Muscle layer of colon (tissue), 2 donors: ENCODE measurements around the gene FCGR1A.
"Not testable (repeated sequence)": the region's sequence is repeated elsewhere in the genome, so short reads cannot be mapped to it uniquely, and the experiment has no call there.

Experiments
- H3K27ac ChIP-seq: one replicate; pipeline ENCODE4 v1.7.0; 2013; ENCODE audit warnings: low read depth, mild to moderate bottlenecking, low read length, moderate library complexity
- H3K27me3 ChIP-seq, 2 donors: one replicate each; pipeline ENCODE4 v1.7.0; 2013; ENCODE audit warnings: low read length in 2 of 2, mild to moderate bottlenecking in 2 of 2; ENCODE audit not compliant: insufficient read depth in 2 of 2, control insufficient read depth in 1 of 2
- H3K36me3 ChIP-seq: one replicate; pipeline ENCODE4 v1.7.0; 2013; ENCODE audit warnings: mild to moderate bottlenecking, low read length; ENCODE audit not compliant: insufficient read depth
- H3K4me1 ChIP-seq: one replicate; pipeline ENCODE4 v1.7.0; 2013; ENCODE audit warnings: mild to moderate bottlenecking, low read length; ENCODE audit not compliant: insufficient read depth
- H3K4me3 ChIP-seq, 2 donors: one replicate each; pipeline ENCODE4 v1.7.0; 2013; ENCODE audit warnings: low read length in 2 of 2, low read depth in 1 of 2, mild to moderate bottlenecking in 1 of 2, moderate library complexity in 1 of 2
- H3K9ac ChIP-seq: one replicate; pipeline ENCODE4 v1.7.0; 2013; ENCODE audit warnings: low read length
- H3K9me3 ChIP-seq: one replicate; pipeline ENCODE4 v1.7.0; 2013; ENCODE audit warnings: mild to moderate bottlenecking, low read length
- donor health status: abdominal sarcoma.
- donor health status: Adenocarcinoma of cecum.

Gene FCGR1A

DNA sequence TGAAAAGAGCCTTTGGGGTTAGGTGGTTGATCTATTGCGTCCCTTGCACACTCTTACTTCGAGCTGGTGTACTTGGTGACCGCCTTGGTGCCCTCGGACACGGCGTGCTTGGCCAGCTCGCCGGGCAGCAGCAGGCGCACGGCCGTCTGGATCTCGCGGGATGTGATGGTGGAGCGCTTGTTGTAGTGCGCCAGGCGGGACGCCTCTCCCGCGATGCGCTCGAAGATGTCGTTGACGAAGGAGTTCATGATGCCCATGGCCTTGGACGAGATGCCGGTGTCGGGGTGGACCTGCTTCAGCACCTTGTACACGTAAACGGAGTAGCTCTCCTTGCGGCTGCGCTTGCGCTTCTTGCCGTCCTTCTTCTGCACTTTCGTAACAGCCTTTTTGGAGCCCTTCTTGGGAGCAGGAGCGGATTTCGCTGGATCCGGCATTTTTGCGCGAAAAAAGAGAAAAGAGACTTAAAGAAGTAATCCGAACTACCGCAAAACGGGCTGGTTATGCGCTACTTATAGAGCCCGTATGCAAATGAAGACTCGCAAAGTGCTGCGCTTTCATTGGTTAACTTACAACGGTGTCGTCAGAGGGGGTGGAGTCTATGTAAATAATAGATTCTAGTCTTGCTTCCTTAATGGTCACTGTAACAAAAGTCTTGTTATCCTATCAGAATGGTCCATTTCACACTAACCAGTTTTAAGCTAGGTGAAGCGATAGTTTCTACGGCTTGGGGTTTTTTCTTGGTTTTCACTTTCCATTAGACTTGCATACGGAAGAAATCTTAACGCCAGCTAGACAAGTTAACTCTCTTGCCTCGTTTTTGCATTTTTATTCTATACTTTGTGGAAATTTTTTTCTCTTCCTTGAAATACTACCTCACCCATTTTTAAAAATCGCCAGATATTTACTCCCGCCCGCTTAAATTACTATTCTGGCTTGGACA lies 29.7 kb downstream of the FCGR1A start:
- not testable (repeated sequence) for H3K36me3 ChIP-seq, H3K9me3 ChIP-seq, H3K27me3 ChIP-seq, H3K9ac ChIP-seq, H3K4me1 ChIP-seq
- Histone ChIP-seq H3K4me3 (peak overlapping the region; percentile 27 to 55), H3K27ac (peak overlapping the region; percentile 75)

DNA sequence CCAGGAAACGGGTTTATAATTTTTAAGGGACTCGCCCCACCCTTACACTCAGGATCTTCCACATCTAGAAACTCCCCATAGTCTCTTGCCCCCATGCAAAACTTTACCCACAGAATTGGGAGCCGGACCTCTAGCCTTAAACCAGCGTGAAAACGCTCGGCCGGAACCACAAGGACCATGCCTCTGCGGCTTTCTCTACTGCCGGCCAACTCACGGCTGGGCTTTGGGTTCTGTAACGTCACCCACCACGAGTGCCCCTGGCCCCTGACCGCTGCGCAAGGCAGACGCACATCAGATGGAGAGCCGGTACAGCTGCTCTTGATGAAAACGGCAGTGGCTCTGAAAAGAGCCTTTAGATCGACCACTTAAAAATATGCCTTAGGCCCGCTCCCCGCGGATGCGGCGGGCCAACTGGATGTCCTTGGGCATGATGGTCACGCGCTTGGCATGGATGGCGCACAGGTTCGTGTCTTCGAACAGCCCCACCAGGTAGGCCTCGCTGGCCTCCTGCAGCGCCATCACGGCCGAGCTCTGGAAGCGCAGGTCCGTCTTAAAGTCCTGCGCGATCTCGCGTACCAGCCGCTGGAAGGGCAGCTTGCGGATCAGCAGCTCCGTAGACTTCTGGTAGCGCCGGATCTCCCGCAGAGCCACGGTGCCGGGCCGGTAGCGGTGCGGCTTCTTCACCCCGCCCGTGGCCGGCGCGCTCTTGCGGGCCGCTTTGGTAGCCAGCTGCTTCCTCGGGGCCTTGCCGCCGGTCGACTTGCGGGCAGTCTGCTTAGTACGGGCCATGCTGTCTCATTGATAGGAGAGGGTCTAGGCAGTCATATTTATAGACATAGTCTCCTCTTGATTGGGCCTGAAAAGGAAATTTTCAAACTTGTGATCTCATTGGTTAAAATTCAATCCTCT lies 30.7 kb downstream of the FCGR1A start:
- H3K9me3 ChIP-seq, H3K36me3 ChIP-seq, H3K27me3 ChIP-seq, H3K9ac ChIP-seq, H3K4me1 ChIP-seq: not testable (repeated sequence)
- Histone ChIP-seq H3K27ac (peak overlapping the region; percentile 52), H3K4me3 (peak overlapping the region in 1 of 2 donors; percentile 55)

DNA sequence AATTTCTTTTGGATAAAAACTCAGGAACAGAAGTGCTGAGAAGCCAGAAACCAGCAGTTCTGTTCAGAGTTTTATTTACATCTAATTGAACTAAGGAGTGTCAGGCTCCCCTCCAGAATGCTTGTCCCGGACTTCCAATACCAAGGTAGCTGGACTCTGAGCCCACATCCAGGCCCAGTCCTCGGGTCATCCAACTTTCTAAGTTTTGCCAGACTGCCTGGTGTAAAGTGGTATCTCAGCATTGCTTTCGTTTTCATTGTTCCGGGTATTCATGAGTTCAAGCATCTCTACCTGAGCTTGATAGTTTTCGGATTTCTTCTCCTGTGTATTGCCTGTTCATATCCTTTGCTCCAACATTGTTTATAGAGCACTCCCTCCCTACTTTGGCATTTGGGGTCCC lies 37.9 kb downstream of the FCGR1A start:
- H3K4me1 ChIP-seq, H3K9ac ChIP-seq, H3K36me3 ChIP-seq, H3K9me3 ChIP-seq, H3K27ac ChIP-seq, H3K4me3 ChIP-seq, H3K27me3 ChIP-seq: not testable (repeated sequence)

DNA sequence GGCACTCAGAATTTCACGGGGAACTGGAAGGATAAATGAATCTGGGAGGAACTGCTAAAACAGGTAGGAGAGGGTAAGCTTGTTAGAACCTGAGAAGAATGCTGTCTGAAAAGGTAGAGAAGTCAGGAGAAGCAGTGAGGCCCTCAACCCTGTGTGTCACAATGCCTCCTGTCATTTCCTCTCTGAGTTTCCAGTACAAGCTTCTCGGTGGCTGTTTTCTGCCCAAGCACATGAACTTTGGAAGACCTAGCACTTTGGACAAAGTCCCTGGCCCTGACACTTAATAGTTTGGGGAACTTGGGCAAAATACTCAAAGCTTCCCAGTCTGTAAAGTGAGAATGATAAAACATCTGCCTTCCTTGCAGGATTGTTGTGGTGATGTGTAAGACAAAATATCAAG lies 44.1 kb downstream of the FCGR1A start:
- H3K27ac ChIP-seq, H3K4me1 ChIP-seq, H3K9ac ChIP-seq, H3K9me3 ChIP-seq, H3K27me3 ChIP-seq, H3K4me3 ChIP-seq, H3K36me3 ChIP-seq: not testable (repeated sequence)

DNA sequence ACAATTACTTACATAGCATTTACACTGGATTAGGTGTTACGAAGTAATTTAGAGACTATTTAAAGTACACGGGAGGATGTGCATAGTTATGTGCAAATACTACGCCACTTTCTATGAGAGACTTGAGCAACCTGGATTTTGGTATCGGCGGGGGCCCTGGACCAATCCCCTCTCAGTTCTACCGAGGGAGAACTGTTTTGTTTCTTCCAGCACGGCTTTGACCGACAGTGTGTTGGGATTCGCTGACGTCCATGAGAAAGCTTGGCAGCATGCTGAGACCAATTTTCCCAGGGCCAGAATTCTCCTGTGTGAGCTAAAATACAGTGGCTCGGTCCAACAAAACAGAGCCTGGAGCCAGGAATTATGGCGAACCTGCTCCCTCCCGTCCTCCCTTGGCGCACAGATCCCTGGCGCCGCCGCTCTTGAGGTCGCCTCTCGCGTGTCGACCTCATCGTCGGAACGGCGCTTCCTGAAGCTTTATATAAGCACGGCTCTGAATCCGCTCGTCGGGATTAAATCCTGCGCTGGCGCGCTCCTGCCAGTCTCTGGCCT lies 49.3 kb downstream of the FCGR1A start:
- not testable (repeated sequence) for H3K4me3 ChIP-seq, H3K9me3 ChIP-seq, H3K36me3 ChIP-seq, H3K27ac ChIP-seq, H3K4me1 ChIP-seq, H3K27me3 ChIP-seq, H3K9ac ChIP-seq

DNA sequence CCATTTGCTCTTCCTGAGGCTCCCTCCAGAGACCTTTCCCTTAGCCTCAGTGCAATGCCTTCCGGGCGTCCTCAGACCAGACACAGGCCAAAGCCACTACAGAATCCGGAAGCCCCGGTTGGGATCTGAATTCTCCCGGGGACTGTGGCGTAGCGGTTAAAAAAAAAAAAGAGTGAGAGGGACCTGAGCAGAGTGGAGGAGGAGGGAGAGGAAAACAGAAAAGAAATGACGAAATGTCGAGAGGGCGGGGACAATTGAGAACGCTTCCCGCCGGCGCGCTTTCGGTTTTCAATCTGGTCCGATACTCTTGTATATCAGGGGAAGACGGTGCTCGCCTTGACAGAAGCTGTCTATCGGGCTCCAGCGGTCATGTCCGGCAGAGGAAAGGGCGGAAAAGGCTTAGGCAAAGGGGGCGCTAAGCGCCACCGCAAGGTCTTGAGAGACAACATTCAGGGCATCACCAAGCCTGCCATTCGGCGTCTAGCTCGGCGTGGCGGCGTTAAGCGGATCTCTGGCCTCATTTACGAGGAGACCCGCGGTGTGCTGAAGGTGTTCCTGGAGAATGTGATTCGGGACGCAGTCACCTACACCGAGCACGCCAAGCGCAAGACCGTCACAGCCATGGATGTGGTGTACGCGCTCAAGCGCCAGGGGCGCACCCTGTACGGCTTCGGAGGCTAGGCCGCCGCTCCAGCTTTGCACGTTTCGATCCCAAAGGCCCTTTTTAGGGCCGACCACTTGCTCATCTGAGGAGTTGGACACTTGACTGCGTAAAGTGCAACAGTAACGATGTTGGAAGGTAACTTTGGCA lies 50.0 kb downstream of the FCGR1A start:
- not testable (repeated sequence) for H3K4me1 ChIP-seq, H3K9me3 ChIP-seq, H3K27me3 ChIP-seq, H3K9ac ChIP-seq, H3K4me3 ChIP-seq, H3K27ac ChIP-seq, H3K36me3 ChIP-seq

DNA sequence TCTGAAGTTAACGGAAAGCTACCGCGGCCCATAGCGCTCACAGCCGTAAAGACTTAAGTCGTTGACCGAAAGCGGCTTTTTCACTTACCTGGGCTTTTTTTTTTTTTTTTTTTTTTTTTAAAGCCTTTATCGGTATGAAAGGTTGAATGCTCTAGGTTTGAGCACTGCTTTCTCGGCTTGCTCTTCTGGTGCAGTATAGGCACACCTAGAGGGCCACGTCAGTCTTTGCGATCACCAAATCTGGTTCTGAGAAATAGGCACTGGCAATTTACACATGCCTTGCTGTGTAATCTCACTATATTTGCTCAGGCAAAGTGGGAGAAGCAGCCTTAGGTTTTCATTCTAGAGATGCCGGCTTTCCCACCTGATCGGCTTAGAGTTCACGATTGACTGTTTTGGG lies 50.6 kb downstream of the FCGR1A start:
- H3K9ac ChIP-seq, H3K9me3 ChIP-seq, H3K36me3 ChIP-seq, H3K4me3 ChIP-seq, H3K27me3 ChIP-seq, H3K27ac ChIP-seq, H3K4me1 ChIP-seq: not testable (repeated sequence)

DNA sequence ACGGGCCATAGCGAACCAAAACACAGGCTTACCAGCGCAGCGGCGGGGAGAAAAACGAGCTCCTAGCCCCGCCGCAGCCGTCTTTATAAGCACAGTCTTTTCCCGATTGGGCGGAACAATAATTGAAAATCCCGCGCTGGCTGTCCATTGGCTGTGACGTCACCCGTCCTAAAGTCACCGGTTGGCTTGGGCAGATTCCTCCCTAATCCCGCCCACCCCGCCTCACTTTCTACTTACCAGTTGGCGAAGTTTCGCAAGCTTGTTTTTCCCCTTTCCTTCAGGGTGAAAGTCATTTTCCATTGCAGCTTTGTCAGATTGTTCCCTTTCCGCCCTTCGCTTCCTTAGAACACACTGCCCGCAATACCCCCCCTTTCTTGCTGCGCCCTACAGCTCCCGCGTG lies 58.7 kb downstream of the FCGR1A start:
- peaks cover 20% of the 10 kb centered on the region for H3K4me1 ChIP-seq
- H3K4me3 ChIP-seq, H3K9me3 ChIP-seq, H3K27ac ChIP-seq, H3K36me3 ChIP-seq, H3K27me3 ChIP-seq, H3K9ac ChIP-seq: not testable (repeated sequence)
